ENCODE data around the gene TRPM3. TPM values are rescaled to one million over a fixed set of nuclear protein-coding genes. Genes with fewer than 3 reads are reported as not detected.

Gene TRPM3
- under 1 TPM in 2 of 4 donors, not detected in 2; 0.07 to 0.66 TPM for total RNA-seq

GRCh38 chr9:71121275-71122021 lies at the start of gene TRPM3:
TRPM3 (minus strand) TSS chr9:71121621; CDS start chr9:71121354, 267 bp downstream.
- Histone ChIP-seq H3K4me1 (no peaks in the 10 kb centered on the region), H3K4me3 (no peak within 1 kb of the TSS), H3K9me3 (no peaks in the 10 kb centered on the region), H3K27me3 (peaks cover 5 to 24% (median 6%) of the 10 kb centered on the region in 3 donors), H3K36me3 (no peaks in the 10 kb centered on the region), H3K27ac (no peak within 1 kb of the TSS)
- ATAC-seq, result no peak
- in situ Hi-C loops (cut with MboI; ENCODE audit: low sequenced_read_pairs in 4 of 4) (no loop called here), intact Hi-C loops (cut with DNase I; ENCODE audit: low total_unique reads) (no loop called here)
- no peak for DNase-seq
- TF ChIP-seq CTCF (IDR thresholded peaks at IDR 0.05 in 4 of 5, conservative IDR thresholded peaks at IDR 0.05 in 1 of 5), result no peak
- no peak for TF ChIP-seq POLR2A (IDR thresholded peaks at IDR 0.05)

- Histone ChIP-seq H3K36me3 (no peaks in the 10 kb centered on the region), H3K4me3 (no peak overlapping the region), H3K27me3 (no peaks in the 10 kb centered on the region), H3K9me3 (no peaks in the 10 kb centered on the region), H3K27ac (no peak overlapping the region), H3K4me1 (no peaks in the 10 kb centered on the region)
- in situ Hi-C loops (cut with MboI; ENCODE audit: low sequenced_read_pairs in 4 of 4) (loop anchor here in 1 of 4 donors (25.0 kb wide), 1 partner anchor 106 kb away; no protein-coding TSS in a partner anchor), intact Hi-C loops (cut with DNase I; ENCODE audit: low total_unique reads) (no loop called here)
- DNase-seq (no peak), ATAC-seq (no peak)
- TF ChIP-seq CTCF (IDR thresholded peaks at IDR 0.05 in 4 of 5, conservative IDR thresholded peaks at IDR 0.05 in 1 of 5) (no peak), POLR2A (IDR thresholded peaks at IDR 0.05) (no peak)
These were observed 47.0 kb upstream of the TRPM3 start for GRCh38 chr9:71168418-71168817.

GRCh38 chr9:71162126-71162525 lies 40.7 kb upstream of the TRPM3 start:
- Histone ChIP-seq H3K27ac (no peak overlapping the region), H3K4me3 (no peak overlapping the region), H3K4me1 (no peaks in the 10 kb centered on the region), H3K27me3 (no peaks in the 10 kb centered on the region), H3K36me3 (no peaks in the 10 kb centered on the region), H3K9me3 (no peaks in the 10 kb centered on the region)
- DNase-seq (no peak), ATAC-seq (no peak)
- TF ChIP-seq POLR2A (IDR thresholded peaks at IDR 0.05), result no peak
- no peak for TF ChIP-seq CTCF (IDR thresholded peaks at IDR 0.05 in 4 of 5, conservative IDR thresholded peaks at IDR 0.05 in 1 of 5)
- intact Hi-C loops (cut with DNase I; ENCODE audit: low total_unique reads), result no loop called here
- in situ Hi-C loops (cut with MboI; ENCODE audit: low sequenced_read_pairs in 4 of 4), result loop anchor here in 1 of 4 donors (25.0 kb wide), 1 partner anchor 100 kb away; no protein-coding TSS in a partner anchor

- H3K4me1 ChIP-seq, result no peaks in the 10 kb centered on the region
- ATAC-seq (no peak), DNase-seq (no peak)
- no peak overlapping the region for H3K27ac ChIP-seq
- H3K4me3 ChIP-seq, result no peak overlapping the region
- intact Hi-C loops (cut with DNase I; ENCODE audit: low total_unique reads) (no loop called here), in situ Hi-C loops (cut with MboI; ENCODE audit: low sequenced_read_pairs in 4 of 4) (loop anchor here in 1 of 4 donors (25.0 kb wide), 1 partner anchor 95 kb away; no protein-coding TSS in a partner anchor)
- H3K27me3 ChIP-seq, result no peaks in the 10 kb centered on the region
- TF ChIP-seq POLR2A (IDR thresholded peaks at IDR 0.05) (no peak), CTCF (IDR thresholded peaks at IDR 0.05 in 4 of 5, conservative IDR thresholded peaks at IDR 0.05 in 1 of 5) (no peak)
- H3K9me3 ChIP-seq, result no peaks in the 10 kb centered on the region
- no peaks in the 10 kb centered on the region for H3K36me3 ChIP-seq
These were observed 36.3 kb upstream of the TRPM3 start for GRCh38 chr9:71157731-71158130.

Data from gastrocnemius medialis (tissue), 4 donors.